ENCODE results near the gene PIP4P1. TPM values are rescaled to one million over a fixed set of nuclear protein-coding genes. Genes with fewer than 3 reads are reported as not detected.
A peak's percentile ranks its signal among the peaks of the same experiment; 100 is the strongest.

Gene PIP4P1
- total RNA-seq, 1 donor from 2014 or later: 37.7 TPM

DNA sequence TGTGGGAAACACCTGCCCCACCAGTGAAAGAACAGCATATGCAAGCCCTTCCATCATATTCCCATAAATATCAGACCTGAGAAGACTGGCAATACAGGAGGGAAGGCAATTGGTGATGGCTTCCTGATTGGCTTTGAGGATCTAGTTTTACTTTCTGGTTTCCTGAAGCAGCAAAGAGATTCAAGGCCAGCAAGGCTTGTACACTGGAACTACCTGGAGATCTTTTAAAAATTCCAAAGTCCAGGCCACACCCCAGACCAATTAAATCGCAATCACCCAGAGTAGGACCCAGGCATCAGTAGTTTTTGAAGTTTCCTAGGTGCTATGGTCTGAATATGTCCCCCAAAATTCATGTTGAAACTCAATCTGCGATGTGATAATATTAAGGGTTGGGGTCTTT, 45.0 kb downstream of the PIP4P1 start:
- Histone ChIP-seq H3K4me3 (no peak overlapping the region), H3K27ac (peak overlapping the region; percentile 7), H3K4me1 (peaks cover 30% of the 10 kb centered on the region), H3K36me3 (no peaks in the 10 kb centered on the region), H3K27me3 (ENCODE audit: low read depth) (no peaks in the 10 kb centered on the region), H3K9me3 (no peaks in the 10 kb centered on the region)
- no peak for DNase-seq
- TF ChIP-seq, protein P1, sequence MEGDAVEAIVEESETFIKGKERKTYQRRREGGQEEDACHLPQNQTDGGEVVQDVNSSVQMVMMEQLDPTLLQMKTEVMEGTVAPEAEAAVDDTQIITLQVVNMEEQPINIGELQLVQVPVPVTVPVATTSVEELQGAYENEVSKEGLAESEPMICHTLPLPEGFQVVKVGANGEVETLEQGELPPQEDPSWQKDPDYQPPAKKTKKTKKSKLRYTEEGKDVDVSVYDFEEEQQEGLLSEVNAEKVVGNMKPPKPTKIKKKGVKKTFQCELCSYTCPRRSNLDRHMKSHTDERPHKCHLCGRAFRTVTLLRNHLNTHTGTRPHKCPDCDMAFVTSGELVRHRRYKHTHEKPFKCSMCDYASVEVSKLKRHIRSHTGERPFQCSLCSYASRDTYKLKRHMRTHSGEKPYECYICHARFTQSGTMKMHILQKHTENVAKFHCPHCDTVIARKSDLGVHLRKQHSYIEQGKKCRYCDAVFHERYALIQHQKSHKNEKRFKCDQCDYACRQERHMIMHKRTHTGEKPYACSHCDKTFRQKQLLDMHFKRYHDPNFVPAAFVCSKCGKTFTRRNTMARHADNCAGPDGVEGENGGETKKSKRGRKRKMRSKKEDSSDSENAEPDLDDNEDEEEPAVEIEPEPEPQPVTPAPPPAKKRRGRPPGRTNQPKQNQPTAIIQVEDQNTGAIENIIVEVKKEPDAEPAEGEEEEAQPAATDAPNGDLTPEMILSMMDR (IDR thresholded peaks at IDR 0.05): no peak
- no peak for ATAC-seq
- intact Hi-C loops (cut with DNase I): no loop called here

DNA sequence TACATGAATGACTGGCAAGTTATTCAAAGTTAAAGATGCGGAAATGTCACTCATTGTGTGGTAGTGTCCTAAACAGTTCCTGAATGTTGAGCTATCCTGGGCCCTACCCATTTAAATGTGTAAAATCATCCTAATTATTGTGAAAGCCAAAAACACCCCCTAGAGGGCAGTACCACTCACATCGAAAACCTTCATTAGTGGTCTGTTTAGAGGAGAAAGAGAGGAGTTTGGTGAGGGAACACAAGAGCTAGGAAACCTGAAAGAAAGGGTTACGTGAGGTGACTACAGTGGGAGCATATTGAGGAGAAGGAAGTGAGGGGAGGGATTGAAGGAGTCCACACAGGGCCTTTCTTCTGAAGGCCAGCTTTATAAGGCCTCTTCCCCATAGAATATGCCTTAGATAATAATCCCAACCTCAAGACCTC, 45.4 kb downstream of the PIP4P1 start:
- no peaks in the 10 kb centered on the region for H3K27me3 ChIP-seq (ENCODE audit: low read depth)
- H3K9me3 ChIP-seq: no peaks in the 10 kb centered on the region
- H3K27ac ChIP-seq: peak overlapping the region; percentile 7
- TF ChIP-seq, protein P1 (IDR thresholded peaks at IDR 0.05): peak; percentile 57
- H3K4me3 ChIP-seq: no peak overlapping the region
- no peaks in the 10 kb centered on the region for H3K36me3 ChIP-seq
- ATAC-seq: peak; percentile 23 to 46
- DNase-seq: no peak
- intact Hi-C loops (cut with DNase I): no loop called here
- peaks cover 31% of the 10 kb centered on the region for H3K4me1 ChIP-seq

DNA sequence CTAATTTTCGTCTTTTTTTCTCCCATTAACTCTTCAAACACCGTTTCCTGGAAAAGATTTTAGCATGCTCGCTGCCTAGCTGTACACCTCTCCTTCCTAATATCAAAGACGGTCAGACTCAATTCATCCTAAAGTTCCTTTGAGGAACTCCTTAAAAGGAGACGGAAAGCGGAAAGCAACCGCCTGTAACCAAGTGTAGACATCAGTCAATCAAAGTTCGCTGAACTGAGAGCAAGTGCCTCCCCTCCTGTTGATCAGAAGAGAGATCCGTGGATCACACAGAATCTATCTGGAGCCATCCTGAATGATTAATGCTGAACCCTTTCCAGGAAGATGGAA, 47.5 kb downstream of the PIP4P1 start:
- peaks cover 31% of the 10 kb centered on the region for H3K4me1 ChIP-seq
- H3K4me3 ChIP-seq: peak overlapping the region; percentile 83
- no peaks in the 10 kb centered on the region for H3K27me3 ChIP-seq (ENCODE audit: low read depth)
- peaks cover 4% of the 10 kb centered on the region for H3K36me3 ChIP-seq
- intact Hi-C loops (cut with DNase I): no loop called here
- H3K9me3 ChIP-seq: no peaks in the 10 kb centered on the region
- ATAC-seq: peak; percentile 21 to 37
- TF ChIP-seq, protein P1 (IDR thresholded peaks at IDR 0.05): no peak
- peak overlapping the region; percentile 92 for H3K27ac ChIP-seq
- no peak for DNase-seq

DNA sequence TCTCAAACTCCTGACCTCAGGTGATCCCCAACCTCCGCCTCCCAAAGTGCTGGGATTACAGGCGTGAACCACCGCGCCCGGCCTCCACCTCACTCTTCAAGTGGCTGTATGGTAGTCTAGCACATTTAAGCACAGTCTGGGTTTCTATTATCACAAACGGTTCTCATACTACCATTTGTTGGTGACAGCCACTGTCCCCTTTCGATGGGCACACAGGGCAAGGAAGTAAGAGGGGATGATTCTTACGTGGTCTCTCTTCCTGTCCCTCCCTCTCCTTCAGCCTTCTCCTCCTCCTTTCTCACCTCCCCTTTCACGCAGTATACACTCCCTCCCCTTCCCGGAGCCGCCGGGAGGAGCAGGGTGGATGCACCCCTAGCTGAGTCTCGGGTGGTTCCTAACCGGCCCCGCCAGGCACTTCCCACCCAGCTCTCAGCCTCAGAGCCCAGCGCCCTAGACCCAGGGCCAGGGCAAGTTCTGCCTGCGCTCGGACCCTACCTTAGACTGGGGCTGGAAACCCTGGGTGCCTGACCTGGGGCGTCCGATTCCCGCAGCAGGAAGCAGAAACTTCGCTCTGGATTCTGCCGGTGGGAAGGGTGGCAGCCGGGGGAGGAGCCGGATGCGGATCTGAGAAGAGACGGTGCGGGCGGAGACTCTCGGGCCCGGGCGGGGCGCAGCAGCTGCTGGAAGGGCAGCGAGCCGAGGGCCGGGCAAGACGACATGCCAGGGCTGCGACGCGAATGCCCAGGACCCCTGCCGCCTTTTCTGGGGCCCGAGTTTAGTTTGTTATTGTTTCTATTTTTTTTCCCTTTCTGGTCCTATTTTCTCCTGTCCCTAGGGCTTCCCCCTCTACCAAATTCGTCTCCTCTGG, 48.1 kb downstream of the PIP4P1 start, which contains the start of gene TEP1:
TEP1 (minus strand) TSS at position 626 of the 868 bp plus-strand sequence. CDS start 5,062 bp downstream, outside the sequence.
- DNase-seq (peak; percentile 94), ATAC-seq (peak; percentile 96 to 98)
- TF ChIP-seq, protein P1 (IDR thresholded peaks at IDR 0.05): no peak
- peaks cover 10% of the 10 kb centered on the region for H3K36me3 ChIP-seq
- intact Hi-C loops (cut with DNase I): no loop called here
- no peaks in the 10 kb centered on the region for H3K27me3 ChIP-seq (ENCODE audit: low read depth)
- peak within 1 kb of the TSS; percentile 92 for H3K27ac ChIP-seq
- H3K4me1 ChIP-seq: peaks cover 31% of the 10 kb centered on the region
- H3K9me3 ChIP-seq: no peaks in the 10 kb centered on the region
- H3K4me3 ChIP-seq: peak within 1 kb of the TSS; percentile 83

DNA sequence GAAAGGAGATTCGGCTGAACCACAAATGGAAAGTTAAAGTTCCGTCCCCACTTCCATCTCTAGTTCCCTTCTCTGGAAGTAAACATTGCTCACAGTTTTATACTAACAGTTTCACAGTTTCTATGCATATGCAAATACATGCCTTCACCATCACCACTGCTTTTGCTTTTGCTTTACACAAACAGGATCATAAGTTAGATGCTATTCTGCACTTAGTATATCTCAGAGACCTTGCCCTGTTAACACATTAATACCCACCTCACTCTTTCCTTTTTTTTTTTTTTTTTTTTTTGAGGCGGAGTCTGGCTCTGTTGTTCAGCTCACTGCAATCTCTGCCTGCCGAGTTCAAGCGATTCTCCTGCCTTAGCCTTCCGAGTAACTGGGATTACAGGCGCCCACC, 48.8 kb downstream of the PIP4P1 start:
- Histone ChIP-seq H3K36me3 (peaks cover 17% of the 10 kb centered on the region), H3K4me3 (peak overlapping the region; percentile 83), H3K4me1 (peaks cover 31% of the 10 kb centered on the region), H3K27me3 (ENCODE audit: low read depth) (no peaks in the 10 kb centered on the region), H3K27ac (peak overlapping the region; percentile 92), H3K9me3 (no peaks in the 10 kb centered on the region)
- intact Hi-C loops (cut with DNase I): no loop called here
- ATAC-seq (peak; percentile 3 to 11), DNase-seq (no peak)
- TF ChIP-seq, protein P1 (IDR thresholded peaks at IDR 0.05): no peak

Measured in lower lobe of right lung (tissue), 2 donors.